ENCODE results near the gene SLF2. TPM values are rescaled to one million over a fixed set of nuclear protein-coding genes. Genes with fewer than 3 reads are reported as not detected.

Gene SLF2
- total RNA-seq, 1 donor from 2014 or later, result 46.1 TPM

DNA sequence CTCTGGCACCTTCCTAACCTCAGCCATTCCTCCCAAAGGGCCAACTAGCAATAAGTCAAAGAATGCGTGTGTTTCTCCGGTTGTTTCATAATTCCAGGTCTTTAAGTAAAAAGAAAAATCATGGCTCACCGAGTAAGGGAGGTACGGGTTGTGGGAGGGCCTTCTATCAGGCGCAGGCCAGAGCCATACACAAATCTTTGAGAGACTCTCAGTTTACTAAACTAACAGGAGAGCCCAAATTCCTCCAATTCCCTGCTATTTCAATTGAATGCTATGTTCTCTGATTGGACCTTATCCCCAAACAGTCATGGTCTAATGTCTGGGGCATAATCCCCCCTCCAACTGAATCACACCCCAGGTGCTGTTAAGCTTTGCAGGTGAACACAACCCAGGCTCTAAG, 26.2 kb upstream of the SLF2 start:
- H3K36me3 Mint-ChIP-seq, result no peaks in the 10 kb centered on the region
- no peaks in the 10 kb centered on the region for H3K9me3 Mint-ChIP-seq
- peaks cover 54% of the 10 kb centered on the region for H3K4me1 Mint-ChIP-seq (ENCODE audit: unreplicated experiment)
- no peak overlapping the region for H3K4me3 Mint-ChIP-seq
- TF ChIP-seq, protein P1, sequence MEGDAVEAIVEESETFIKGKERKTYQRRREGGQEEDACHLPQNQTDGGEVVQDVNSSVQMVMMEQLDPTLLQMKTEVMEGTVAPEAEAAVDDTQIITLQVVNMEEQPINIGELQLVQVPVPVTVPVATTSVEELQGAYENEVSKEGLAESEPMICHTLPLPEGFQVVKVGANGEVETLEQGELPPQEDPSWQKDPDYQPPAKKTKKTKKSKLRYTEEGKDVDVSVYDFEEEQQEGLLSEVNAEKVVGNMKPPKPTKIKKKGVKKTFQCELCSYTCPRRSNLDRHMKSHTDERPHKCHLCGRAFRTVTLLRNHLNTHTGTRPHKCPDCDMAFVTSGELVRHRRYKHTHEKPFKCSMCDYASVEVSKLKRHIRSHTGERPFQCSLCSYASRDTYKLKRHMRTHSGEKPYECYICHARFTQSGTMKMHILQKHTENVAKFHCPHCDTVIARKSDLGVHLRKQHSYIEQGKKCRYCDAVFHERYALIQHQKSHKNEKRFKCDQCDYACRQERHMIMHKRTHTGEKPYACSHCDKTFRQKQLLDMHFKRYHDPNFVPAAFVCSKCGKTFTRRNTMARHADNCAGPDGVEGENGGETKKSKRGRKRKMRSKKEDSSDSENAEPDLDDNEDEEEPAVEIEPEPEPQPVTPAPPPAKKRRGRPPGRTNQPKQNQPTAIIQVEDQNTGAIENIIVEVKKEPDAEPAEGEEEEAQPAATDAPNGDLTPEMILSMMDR (conservative IDR thresholded peaks at IDR 0.05), result no peak
- DNase-seq (ENCODE audit: extremely low spot score, unreplicated experiment), result no peak
- no peak overlapping the region for H3K27ac Mint-ChIP-seq
- H3K27me3 Mint-ChIP-seq, result peaks cover 44% of the 10 kb centered on the region

DNA sequence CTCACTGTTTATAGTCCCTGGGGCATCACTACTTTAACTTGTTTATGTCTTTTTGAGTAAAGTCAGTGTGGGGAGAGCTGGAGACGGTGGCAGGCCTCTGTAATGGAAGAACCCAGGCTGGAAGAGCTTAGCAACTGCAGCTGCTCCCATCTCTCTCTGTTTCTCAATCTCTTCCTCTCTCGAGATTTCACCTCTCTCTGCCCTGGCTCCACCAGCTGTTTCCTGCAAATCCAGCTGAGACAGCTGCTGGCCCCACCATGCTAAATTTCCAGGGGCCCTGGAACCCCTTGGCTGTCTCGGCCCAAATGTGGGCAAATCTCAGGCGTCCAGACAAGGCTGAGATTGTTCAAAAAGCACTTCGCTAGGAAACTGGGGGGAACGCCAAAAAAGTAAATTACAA, 25.8 kb upstream of the SLF2 start:
- no peak overlapping the region for H3K4me3 Mint-ChIP-seq
- H3K4me1 Mint-ChIP-seq (ENCODE audit: unreplicated experiment), result peaks cover 50% of the 10 kb centered on the region
- H3K27me3 Mint-ChIP-seq, result peaks cover 41% of the 10 kb centered on the region
- H3K9me3 Mint-ChIP-seq, result no peaks in the 10 kb centered on the region
- no peak overlapping the region for H3K27ac Mint-ChIP-seq
- no peak for DNase-seq (ENCODE audit: extremely low spot score, unreplicated experiment)
- TF ChIP-seq, protein P1 (conservative IDR thresholded peaks at IDR 0.05), result no peak
- H3K36me3 Mint-ChIP-seq, result no peaks in the 10 kb centered on the region

DNA sequence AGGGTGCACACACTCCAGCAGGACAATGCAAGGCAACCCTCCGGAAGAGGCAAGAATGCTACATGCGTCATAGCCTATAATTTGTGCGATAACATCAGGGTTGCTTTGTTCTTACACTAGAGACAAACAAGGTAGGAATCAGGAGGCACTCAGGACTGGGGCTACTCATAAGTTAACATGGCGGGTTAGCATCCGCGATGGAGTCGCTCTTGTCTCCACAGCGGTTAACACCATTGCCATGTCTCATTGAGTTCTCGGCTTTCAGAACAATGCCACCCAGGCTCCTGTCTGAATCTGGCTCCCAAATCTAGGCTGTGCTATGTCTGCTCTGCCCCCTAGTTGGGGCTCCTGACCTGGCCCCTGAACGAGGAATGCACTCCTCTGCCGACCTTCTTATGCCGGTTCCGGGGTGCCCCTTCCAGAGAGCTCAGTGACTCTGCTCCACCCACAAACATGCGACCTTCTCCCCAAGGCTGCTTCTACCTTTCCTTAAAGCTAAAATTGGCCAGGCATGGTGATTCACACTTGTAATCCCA, 24.9 kb upstream of the SLF2 start:
- Mint-ChIP-seq H3K4me3 (no peak overlapping the region), H3K27ac (no peak overlapping the region), H3K27me3 (peaks cover 37% of the 10 kb centered on the region), H3K36me3 (no peaks in the 10 kb centered on the region), H3K4me1 (ENCODE audit: unreplicated experiment) (peaks cover 41% of the 10 kb centered on the region), H3K9me3 (no peaks in the 10 kb centered on the region)
- TF ChIP-seq, protein P1 (conservative IDR thresholded peaks at IDR 0.05), result no peak
- DNase-seq (ENCODE audit: extremely low spot score, unreplicated experiment), result no peak

DNA sequence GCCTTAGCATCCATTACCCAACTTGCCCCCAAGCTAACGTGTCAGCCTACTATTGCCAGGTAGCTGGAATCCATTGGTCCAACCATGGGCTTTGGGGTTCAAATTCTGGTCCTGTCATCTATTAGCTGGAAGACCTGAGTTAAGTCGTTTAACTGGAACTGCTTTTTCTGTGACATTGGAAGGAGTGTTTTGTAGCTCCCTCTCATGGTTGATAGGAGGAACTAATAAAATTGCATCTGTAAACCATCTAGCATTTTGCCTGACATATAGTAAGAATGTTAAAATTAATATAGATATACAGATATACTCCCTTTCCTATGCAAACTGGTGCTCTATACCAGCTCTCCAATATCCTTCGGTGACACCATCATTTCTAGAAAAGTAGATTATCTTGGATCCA, 23.8 kb upstream of the SLF2 start:
- Mint-ChIP-seq H3K9me3 (no peaks in the 10 kb centered on the region), H3K4me3 (no peak overlapping the region), H3K27me3 (peaks cover 35% of the 10 kb centered on the region), H3K4me1 (ENCODE audit: unreplicated experiment) (peaks cover 38% of the 10 kb centered on the region), H3K36me3 (no peaks in the 10 kb centered on the region), H3K27ac (no peak overlapping the region)
- TF ChIP-seq, protein P1 (conservative IDR thresholded peaks at IDR 0.05), result peak; percentile 48
- DNase-seq (ENCODE audit: extremely low spot score, unreplicated experiment), result no peak

DNA sequence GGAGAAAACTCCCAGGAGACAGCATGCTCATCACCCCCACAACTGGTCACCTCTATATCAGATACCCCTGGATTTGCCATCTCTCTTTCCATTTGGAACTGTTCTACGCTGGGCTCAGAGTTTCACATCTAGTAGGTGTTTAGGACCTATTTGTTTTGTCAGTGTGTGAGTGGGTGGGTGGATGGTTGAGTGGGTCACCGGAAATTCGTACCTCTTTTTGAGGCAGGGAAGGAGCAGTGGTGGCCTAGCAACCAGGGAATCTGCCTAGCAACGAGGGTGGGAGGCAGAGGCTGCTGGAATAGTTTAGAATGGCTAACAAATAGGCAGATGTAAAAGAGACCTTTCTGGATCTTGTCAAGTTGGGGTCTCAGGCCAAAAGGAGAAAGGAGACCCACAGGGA, 23.2 kb upstream of the SLF2 start:
- Mint-ChIP-seq H3K36me3 (no peaks in the 10 kb centered on the region), H3K27ac (no peak overlapping the region), H3K4me3 (no peak overlapping the region), H3K27me3 (peaks cover 35% of the 10 kb centered on the region), H3K9me3 (no peaks in the 10 kb centered on the region), H3K4me1 (ENCODE audit: unreplicated experiment) (peaks cover 38% of the 10 kb centered on the region)
- DNase-seq (ENCODE audit: extremely low spot score, unreplicated experiment), result peak; percentile 44
- TF ChIP-seq, protein P1 (conservative IDR thresholded peaks at IDR 0.05), result no peak

Measured in type B pancreatic cell (in vitro differentiated cells).